ENCODE measurements around the gene LGMN. TPM values are rescaled to one million over a fixed set of nuclear protein-coding genes. Genes with fewer than 3 reads are reported as not detected.

LGMN gene
- total RNA-seq, 1 experiment from 2014 or later, result 48.8 TPM

DNA sequence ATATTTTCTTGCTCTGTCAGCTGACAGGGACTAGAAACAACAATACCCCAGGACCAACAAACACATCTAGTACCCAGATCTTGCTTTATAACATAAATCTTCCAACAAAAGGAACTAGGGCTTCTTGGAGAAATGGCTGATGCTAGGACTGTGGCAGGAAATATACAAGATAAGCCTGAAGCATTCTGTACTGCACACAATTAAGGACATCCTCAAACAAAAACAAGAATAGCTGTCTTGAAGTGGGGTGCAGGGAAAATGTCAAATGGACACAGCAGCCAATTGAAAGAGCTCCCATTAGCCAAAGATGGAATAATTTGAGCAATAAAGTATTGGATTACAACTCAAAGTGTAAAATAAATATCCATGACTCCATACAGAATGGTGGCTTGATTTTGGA lies 50.0 kb downstream of the LGMN start:
- BruUV-seq (replicated peaks), result no TSS peak
- Histone ChIP-seq H3K27ac (no peak overlapping the region), H3K27me3 (ENCODE audit: insufficient read depth, low read depth) (no peaks in the 10 kb centered on the region), H4K20me1 (ENCODE audit: insufficient read depth) (no peaks in the 10 kb centered on the region), H3K4me1 (replicated peaks; ENCODE audit: insufficient read depth) (no peaks in the 10 kb centered on the region), H3K9me2 (ENCODE audit: insufficient read depth) (no peaks in the 10 kb centered on the region), H3K36me3 (ENCODE audit: low read depth) (no peaks in the 10 kb centered on the region), H3F3A (ENCODE audit: insufficient read depth, low read depth) (peaks cover 5% of the 10 kb centered on the region), H3K9me3 (ENCODE audit: insufficient read depth, low read depth) (no peaks in the 10 kb centered on the region; the same call in 1 of the 2 replicates), H3K79me2 (ENCODE audit: low read depth) (no peaks in the 10 kb centered on the region), H3K4me2 (no peak overlapping the region), H2AFZ (no peak overlapping the region), H3K4me3 (no peak overlapping the region)
- no peak for DNase-seq
- POLR2A ChIA-PET (ENCODE audit: unreplicated experiment), result no interaction called here
- CTCF ChIA-PET, result no interaction called here
- TF ChIP-seq, protein P1, sequence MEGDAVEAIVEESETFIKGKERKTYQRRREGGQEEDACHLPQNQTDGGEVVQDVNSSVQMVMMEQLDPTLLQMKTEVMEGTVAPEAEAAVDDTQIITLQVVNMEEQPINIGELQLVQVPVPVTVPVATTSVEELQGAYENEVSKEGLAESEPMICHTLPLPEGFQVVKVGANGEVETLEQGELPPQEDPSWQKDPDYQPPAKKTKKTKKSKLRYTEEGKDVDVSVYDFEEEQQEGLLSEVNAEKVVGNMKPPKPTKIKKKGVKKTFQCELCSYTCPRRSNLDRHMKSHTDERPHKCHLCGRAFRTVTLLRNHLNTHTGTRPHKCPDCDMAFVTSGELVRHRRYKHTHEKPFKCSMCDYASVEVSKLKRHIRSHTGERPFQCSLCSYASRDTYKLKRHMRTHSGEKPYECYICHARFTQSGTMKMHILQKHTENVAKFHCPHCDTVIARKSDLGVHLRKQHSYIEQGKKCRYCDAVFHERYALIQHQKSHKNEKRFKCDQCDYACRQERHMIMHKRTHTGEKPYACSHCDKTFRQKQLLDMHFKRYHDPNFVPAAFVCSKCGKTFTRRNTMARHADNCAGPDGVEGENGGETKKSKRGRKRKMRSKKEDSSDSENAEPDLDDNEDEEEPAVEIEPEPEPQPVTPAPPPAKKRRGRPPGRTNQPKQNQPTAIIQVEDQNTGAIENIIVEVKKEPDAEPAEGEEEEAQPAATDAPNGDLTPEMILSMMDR (conservative IDR thresholded peaks at IDR 0.05), result no peak
- no peak for TF ChIP-seq EZH2 (IDR thresholded peaks at IDR 0.05; ENCODE audit: low read depth)
- intact Hi-C loops (cut with micrococcal nuclease; ENCODE audit: unreplicated experiment), result no loop called here

DNA sequence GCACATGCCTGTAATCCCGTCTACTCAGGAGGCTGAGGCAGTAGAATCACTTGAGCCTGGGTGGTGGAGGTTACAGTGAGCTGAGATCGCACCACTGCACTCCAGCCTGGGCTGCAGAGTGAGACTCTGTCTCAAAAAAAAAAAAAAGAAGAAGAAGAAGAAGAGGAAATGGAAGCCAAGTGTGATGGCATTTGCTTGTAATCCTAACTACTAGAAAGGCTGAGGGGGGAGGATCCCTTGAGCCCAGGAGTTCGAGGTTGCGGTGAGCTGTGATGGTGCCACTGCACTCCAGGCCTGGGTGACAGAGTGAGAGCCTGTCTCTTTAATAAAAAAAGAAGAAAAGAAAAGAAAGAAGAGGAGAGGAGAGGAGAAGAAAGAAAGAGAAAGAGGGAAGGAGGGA lies 52.1 kb downstream of the LGMN start:
- H3K4me1 ChIP-seq (replicated peaks; ENCODE audit: insufficient read depth), result no peaks in the 10 kb centered on the region
- POLR2A ChIA-PET (ENCODE audit: unreplicated experiment), result no interaction called here
- no peaks in the 10 kb centered on the region for H3K79me2 ChIP-seq (ENCODE audit: low read depth)
- intact Hi-C loops (cut with micrococcal nuclease; ENCODE audit: unreplicated experiment), result no loop called here
- no peak overlapping the region for H3K4me3 ChIP-seq
- no peaks in the 10 kb centered on the region for H3K27me3 ChIP-seq (ENCODE audit: insufficient read depth, low read depth)
- no TSS peak for BruUV-seq (replicated peaks)
- H3K36me3 ChIP-seq (ENCODE audit: low read depth), result no peaks in the 10 kb centered on the region
- H3K9me3 ChIP-seq (ENCODE audit: insufficient read depth, low read depth), result no peaks in the 10 kb centered on the region; the same call in 1 of the 2 replicates
- no peaks in the 10 kb centered on the region for H4K20me1 ChIP-seq (ENCODE audit: insufficient read depth)
- H3K27ac ChIP-seq, result no peak overlapping the region
- CTCF ChIA-PET, result interaction anchor here (0.7 kb wide), 1 partner anchor 30 kb away, joined by 5 read pairs; no protein-coding TSS in a partner anchor
- DNase-seq, result no peak
- peaks cover 17% of the 10 kb centered on the region for H3F3A ChIP-seq (ENCODE audit: insufficient read depth, low read depth)
- H3K9me2 ChIP-seq (ENCODE audit: insufficient read depth), result no peaks in the 10 kb centered on the region
- TF ChIP-seq, protein P1 (conservative IDR thresholded peaks at IDR 0.05), result no peak
- TF ChIP-seq EZH2 (IDR thresholded peaks at IDR 0.05; ENCODE audit: low read depth), result no peak
- H3K4me2 ChIP-seq, result no peak overlapping the region
- no peak overlapping the region for H2AFZ ChIP-seq

DNA sequence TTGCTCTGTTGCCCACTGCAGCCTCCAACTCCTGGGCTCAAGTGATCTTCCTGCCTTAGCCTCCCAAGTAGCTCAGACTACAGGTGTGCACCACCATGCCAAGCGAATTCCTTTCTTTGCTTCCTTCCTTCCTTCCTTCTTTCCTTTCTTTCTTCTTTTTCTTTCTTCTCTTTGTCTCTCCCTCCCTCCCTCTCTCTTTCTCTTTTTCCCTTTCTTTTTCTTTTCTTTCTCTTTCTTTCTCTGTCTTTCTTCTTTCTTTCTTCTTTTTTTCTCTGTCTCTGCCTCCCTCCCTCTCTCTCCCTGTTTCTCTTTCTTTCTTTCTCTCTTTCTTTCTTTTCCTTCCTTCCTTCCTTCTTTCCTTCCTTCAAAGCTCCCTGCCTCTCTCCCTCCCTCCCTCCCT lies 52.9 kb downstream of the LGMN start:
- Histone ChIP-seq H3K4me1 (replicated peaks; ENCODE audit: insufficient read depth) (no peaks in the 10 kb centered on the region), H3F3A (ENCODE audit: insufficient read depth, low read depth) (peaks cover 17% of the 10 kb centered on the region), H3K9me3 (ENCODE audit: insufficient read depth, low read depth) (no peaks in the 10 kb centered on the region; the same call in 1 of the 2 replicates), H4K20me1 (ENCODE audit: insufficient read depth) (no peaks in the 10 kb centered on the region), H3K27me3 (ENCODE audit: insufficient read depth, low read depth) (no peaks in the 10 kb centered on the region), H3K79me2 (ENCODE audit: low read depth) (no peaks in the 10 kb centered on the region), H3K4me3 (no peak overlapping the region), H3K4me2 (no peak overlapping the region), H2AFZ (no peak overlapping the region), H3K27ac (no peak overlapping the region), H3K36me3 (ENCODE audit: low read depth) (no peaks in the 10 kb centered on the region), H3K9me2 (ENCODE audit: insufficient read depth) (no peaks in the 10 kb centered on the region)
- CTCF ChIA-PET, result no interaction called here
- POLR2A ChIA-PET (ENCODE audit: unreplicated experiment), result no interaction called here
- DNase-seq, result no peak
- BruUV-seq (replicated peaks), result no TSS peak
- TF ChIP-seq EZH2 (IDR thresholded peaks at IDR 0.05; ENCODE audit: low read depth), result no peak
- TF ChIP-seq, protein P1 (conservative IDR thresholded peaks at IDR 0.05), result no peak
- intact Hi-C loops (cut with micrococcal nuclease; ENCODE audit: unreplicated experiment), result no loop called here

All from PC-9 (cell line).